ENCODE data around the gene CAPN10.

DNA sequence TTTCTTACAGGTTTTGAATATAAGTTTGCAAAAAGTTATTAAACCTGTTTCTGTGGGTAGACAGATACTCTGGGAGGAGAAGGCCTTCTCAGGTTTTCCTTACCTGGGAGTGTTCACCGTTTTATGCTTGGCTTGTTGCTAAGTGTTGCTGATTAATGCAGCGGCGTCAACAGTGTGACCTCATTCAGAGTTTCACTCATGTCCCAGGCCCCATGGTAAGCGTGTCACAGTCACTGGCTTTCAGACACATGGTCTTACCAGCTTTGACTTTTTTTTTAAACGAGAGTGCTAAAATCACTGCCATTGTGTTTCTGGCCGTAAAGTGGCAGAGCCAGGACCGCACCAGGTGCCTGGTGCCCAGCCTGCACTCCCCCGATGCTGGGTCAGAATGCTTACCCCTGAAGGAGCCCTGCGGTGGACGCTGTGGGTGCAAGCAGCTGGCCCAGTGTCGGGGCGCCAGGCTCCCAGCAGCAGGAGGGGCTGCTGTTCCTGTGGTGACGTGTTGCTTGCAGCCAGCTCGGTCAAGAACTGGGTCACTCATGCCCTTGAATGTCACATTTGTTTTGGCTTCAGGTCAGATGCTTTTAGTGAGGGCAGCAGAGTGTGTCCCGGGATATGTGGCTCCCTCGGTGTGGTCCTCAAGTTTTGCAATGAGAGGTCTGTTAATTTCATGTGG is 3.5 kb downstream of the CAPN10 start:
- TF ChIP-seq, protein P1, sequence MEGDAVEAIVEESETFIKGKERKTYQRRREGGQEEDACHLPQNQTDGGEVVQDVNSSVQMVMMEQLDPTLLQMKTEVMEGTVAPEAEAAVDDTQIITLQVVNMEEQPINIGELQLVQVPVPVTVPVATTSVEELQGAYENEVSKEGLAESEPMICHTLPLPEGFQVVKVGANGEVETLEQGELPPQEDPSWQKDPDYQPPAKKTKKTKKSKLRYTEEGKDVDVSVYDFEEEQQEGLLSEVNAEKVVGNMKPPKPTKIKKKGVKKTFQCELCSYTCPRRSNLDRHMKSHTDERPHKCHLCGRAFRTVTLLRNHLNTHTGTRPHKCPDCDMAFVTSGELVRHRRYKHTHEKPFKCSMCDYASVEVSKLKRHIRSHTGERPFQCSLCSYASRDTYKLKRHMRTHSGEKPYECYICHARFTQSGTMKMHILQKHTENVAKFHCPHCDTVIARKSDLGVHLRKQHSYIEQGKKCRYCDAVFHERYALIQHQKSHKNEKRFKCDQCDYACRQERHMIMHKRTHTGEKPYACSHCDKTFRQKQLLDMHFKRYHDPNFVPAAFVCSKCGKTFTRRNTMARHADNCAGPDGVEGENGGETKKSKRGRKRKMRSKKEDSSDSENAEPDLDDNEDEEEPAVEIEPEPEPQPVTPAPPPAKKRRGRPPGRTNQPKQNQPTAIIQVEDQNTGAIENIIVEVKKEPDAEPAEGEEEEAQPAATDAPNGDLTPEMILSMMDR (IDR thresholded peaks at IDR 0.05): no peak
- TF ChIP-seq POLR2A (IDR thresholded peaks at IDR 0.05) (no peak), POLR2AphosphoS5 (IDR thresholded peaks at IDR 0.05) (no peak)

All from breast epithelium (tissue), 3 donors.